ENCODE data around the gene NEDD9.

- TF ChIP-seq CTCF (IDR thresholded peaks at IDR 0.05), result peak; percentile 92
- no peak for TF ChIP-seq POLR2AphosphoS5 (IDR thresholded peaks at IDR 0.05; ENCODE audit: low read depth, low read length)
- TF ChIP-seq REST (IDR thresholded peaks at IDR 0.05; ENCODE audit: insufficient read depth in 1 of 2, low read depth in 2 of 2, low read length in 1 of 2), result no peak
- TF ChIP-seq TCF7L2 (IDR thresholded peaks at IDR 0.05; ENCODE audit: low read depth, low read length), result no peak
Measured at GRCh38 chr6:11172501-11173327, 59.8 kb downstream of the NEDD9 start.
